HL-60 (cell line): Measurements from ENCODE around the gene TMEM79.

Experiments
- POLR2AphosphoS5 ChIP-seq: IDR thresholded peaks from 2 replicates; pipeline ENCODE4 v1.6.1; 2012; ENCODE audit warnings: low read depth
- TF ChIP-seq, protein P1 (sequence below): IDR thresholded peaks from one replicate; pipeline ENCODE4 v1.5.1; 2011; ENCODE audit warnings: low read length, control low read depth, inconsistent platforms; ENCODE audit not compliant: insufficient read depth
- TF ChIP-seq, protein P2 (sequence below): IDR thresholded peaks from 2 replicates; pipeline ENCODE4 v1.6.1; 2012; ENCODE audit warnings: low read depth; ENCODE audit not compliant: insufficient replicate concordance

DNA sequence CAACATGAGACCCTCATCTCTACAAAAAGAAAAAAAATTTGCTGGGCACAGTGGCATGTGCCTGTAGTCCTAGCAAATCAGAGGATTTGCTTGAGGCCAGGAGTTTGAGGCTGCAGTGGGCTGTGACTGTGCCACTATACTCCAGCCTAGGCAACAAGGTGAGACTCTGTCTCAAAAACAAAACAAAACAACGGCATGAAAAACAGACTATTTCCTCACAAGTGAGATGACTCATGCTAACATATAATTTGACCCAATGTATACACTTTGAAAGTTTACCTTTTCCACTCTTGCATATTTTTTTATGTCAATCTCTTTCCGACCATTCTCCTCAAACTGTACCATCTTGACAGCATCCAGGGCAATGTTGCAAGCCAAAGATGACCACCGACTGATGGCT lies 36.4 kb downstream of the TMEM79 start:
- TF ChIP-seq, protein P1, sequence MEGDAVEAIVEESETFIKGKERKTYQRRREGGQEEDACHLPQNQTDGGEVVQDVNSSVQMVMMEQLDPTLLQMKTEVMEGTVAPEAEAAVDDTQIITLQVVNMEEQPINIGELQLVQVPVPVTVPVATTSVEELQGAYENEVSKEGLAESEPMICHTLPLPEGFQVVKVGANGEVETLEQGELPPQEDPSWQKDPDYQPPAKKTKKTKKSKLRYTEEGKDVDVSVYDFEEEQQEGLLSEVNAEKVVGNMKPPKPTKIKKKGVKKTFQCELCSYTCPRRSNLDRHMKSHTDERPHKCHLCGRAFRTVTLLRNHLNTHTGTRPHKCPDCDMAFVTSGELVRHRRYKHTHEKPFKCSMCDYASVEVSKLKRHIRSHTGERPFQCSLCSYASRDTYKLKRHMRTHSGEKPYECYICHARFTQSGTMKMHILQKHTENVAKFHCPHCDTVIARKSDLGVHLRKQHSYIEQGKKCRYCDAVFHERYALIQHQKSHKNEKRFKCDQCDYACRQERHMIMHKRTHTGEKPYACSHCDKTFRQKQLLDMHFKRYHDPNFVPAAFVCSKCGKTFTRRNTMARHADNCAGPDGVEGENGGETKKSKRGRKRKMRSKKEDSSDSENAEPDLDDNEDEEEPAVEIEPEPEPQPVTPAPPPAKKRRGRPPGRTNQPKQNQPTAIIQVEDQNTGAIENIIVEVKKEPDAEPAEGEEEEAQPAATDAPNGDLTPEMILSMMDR = no peak
- no peak for TF ChIP-seq POLR2AphosphoS5
- TF ChIP-seq, protein P2, sequence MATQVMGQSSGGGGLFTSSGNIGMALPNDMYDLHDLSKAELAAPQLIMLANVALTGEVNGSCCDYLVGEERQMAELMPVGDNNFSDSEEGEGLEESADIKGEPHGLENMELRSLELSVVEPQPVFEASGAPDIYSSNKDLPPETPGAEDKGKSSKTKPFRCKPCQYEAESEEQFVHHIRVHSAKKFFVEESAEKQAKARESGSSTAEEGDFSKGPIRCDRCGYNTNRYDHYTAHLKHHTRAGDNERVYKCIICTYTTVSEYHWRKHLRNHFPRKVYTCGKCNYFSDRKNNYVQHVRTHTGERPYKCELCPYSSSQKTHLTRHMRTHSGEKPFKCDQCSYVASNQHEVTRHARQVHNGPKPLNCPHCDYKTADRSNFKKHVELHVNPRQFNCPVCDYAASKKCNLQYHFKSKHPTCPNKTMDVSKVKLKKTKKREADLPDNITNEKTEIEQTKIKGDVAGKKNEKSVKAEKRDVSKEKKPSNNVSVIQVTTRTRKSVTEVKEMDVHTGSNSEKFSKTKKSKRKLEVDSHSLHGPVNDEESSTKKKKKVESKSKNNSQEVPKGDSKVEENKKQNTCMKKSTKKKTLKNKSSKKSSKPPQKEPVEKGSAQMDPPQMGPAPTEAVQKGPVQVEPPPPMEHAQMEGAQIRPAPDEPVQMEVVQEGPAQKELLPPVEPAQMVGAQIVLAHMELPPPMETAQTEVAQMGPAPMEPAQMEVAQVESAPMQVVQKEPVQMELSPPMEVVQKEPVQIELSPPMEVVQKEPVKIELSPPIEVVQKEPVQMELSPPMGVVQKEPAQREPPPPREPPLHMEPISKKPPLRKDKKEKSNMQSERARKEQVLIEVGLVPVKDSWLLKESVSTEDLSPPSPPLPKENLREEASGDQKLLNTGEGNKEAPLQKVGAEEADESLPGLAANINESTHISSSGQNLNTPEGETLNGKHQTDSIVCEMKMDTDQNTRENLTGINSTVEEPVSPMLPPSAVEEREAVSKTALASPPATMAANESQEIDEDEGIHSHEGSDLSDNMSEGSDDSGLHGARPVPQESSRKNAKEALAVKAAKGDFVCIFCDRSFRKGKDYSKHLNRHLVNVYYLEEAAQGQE = no peak
